ENCODE data around the gene SPAG17. TPM values are rescaled to one million over a fixed set of nuclear protein-coding genes. Genes with fewer than 3 reads are reported as not detected.

The SPAG17 gene
- total RNA-seq, 1 donor from 2014 or later: 1.9 TPM

GRCh38 chr1:117930484-117930883 is 254.5 kb downstream of the SPAG17 start:
- Histone ChIP-seq H3K9ac (ENCODE audit: low read length) (peak overlapping the region; percentile 84), H3K4me1 (ENCODE audit: insufficient read depth, low read length) (peaks cover 12% of the 10 kb centered on the region), H3K36me3 (ENCODE audit: insufficient read depth, low read length) (no peaks in the 10 kb centered on the region), H3K4me2 (ENCODE audit: low read length) (peak overlapping the region; percentile 86), H3K27ac (ENCODE audit: low read depth, low read length) (peak overlapping the region; percentile 7), H3K27me3 (ENCODE audit: insufficient read depth, low read length) (no peaks in the 10 kb centered on the region), H3K79me2 (ENCODE audit: insufficient read depth, low read length) (peaks cover 94% of the 10 kb centered on the region), H4K20me1 (ENCODE audit: insufficient read depth, low read length) (peaks cover 46% of the 10 kb centered on the region), H3K4me3 (ENCODE audit: insufficient read depth, low read depth, low read length) (peak overlapping the region; percentile 96), H3K9me3 (ENCODE audit: insufficient read depth, low read depth, low read length) (no peaks in the 10 kb centered on the region), H2AFZ (ENCODE audit: low read depth, low read length) (peak overlapping the region; percentile 96)
- no peak for DNase-seq (ENCODE audit: low read depth)
- Mint-ChIP-seq H3K4me1 (ENCODE audit: low read depth, unreplicated experiment) (peaks cover 18% of the 10 kb centered on the region), H3K36me3 (ENCODE audit: low read depth, unreplicated experiment) (peaks cover 2% of the 10 kb centered on the region), H3K27me3 (ENCODE audit: low read depth, unreplicated experiment) (no peaks in the 10 kb centered on the region), H3K27ac (ENCODE audit: unreplicated experiment) (peak overlapping the region; percentile 59), H3K4me3 (ENCODE audit: unreplicated experiment) (peak overlapping the region; percentile 98), H3K9me3 (ENCODE audit: unreplicated experiment) (no peaks in the 10 kb centered on the region)
- no peak for TF ChIP-seq EZH2 (IDR thresholded peaks at IDR 0.05; ENCODE audit: insufficient read depth, low read length)
- TF ChIP-seq, protein P1, sequence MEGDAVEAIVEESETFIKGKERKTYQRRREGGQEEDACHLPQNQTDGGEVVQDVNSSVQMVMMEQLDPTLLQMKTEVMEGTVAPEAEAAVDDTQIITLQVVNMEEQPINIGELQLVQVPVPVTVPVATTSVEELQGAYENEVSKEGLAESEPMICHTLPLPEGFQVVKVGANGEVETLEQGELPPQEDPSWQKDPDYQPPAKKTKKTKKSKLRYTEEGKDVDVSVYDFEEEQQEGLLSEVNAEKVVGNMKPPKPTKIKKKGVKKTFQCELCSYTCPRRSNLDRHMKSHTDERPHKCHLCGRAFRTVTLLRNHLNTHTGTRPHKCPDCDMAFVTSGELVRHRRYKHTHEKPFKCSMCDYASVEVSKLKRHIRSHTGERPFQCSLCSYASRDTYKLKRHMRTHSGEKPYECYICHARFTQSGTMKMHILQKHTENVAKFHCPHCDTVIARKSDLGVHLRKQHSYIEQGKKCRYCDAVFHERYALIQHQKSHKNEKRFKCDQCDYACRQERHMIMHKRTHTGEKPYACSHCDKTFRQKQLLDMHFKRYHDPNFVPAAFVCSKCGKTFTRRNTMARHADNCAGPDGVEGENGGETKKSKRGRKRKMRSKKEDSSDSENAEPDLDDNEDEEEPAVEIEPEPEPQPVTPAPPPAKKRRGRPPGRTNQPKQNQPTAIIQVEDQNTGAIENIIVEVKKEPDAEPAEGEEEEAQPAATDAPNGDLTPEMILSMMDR (IDR thresholded peaks at IDR 0.05; ENCODE audit: insufficient read depth, low read depth, low read length): no peak
- FAIRE-seq: no peak

- Histone ChIP-seq H3K27ac (ENCODE audit: low read depth, low read length) (peak overlapping the region; percentile 7), H3K4me3 (ENCODE audit: insufficient read depth, low read depth, low read length) (peak overlapping the region; percentile 96), H3K9me3 (ENCODE audit: insufficient read depth, low read depth, low read length) (no peaks in the 10 kb centered on the region), H3K79me2 (ENCODE audit: insufficient read depth, low read length) (peaks cover 94% of the 10 kb centered on the region), H4K20me1 (ENCODE audit: insufficient read depth, low read length) (peaks cover 47% of the 10 kb centered on the region), H3K4me1 (ENCODE audit: insufficient read depth, low read length) (peaks cover 12% of the 10 kb centered on the region), H3K36me3 (ENCODE audit: insufficient read depth, low read length) (no peaks in the 10 kb centered on the region), H3K27me3 (ENCODE audit: insufficient read depth, low read length) (no peaks in the 10 kb centered on the region), H3K9ac (ENCODE audit: low read length) (peak overlapping the region; percentile 84), H2AFZ (ENCODE audit: low read depth, low read length) (peak overlapping the region; percentile 96), H3K4me2 (ENCODE audit: low read length) (peak overlapping the region; percentile 86)
- Mint-ChIP-seq H3K4me1 (ENCODE audit: low read depth, unreplicated experiment) (peaks cover 18% of the 10 kb centered on the region), H3K27me3 (ENCODE audit: low read depth, unreplicated experiment) (no peaks in the 10 kb centered on the region), H3K9me3 (ENCODE audit: unreplicated experiment) (no peaks in the 10 kb centered on the region), H3K36me3 (ENCODE audit: low read depth, unreplicated experiment) (peaks cover 2% of the 10 kb centered on the region), H3K27ac (ENCODE audit: unreplicated experiment) (peak overlapping the region; percentile 59), H3K4me3 (ENCODE audit: unreplicated experiment) (peak overlapping the region; percentile 98)
- FAIRE-seq (no peak), DNase-seq (ENCODE audit: low read depth) (peak; percentile 1)
- TF ChIP-seq EZH2 (IDR thresholded peaks at IDR 0.05; ENCODE audit: insufficient read depth, low read length): no peak
- TF ChIP-seq, protein P1 (IDR thresholded peaks at IDR 0.05; ENCODE audit: insufficient read depth, low read depth, low read length): no peak
Observed at GRCh38 chr1:117930173-117930447, 254.9 kb downstream of the SPAG17 start.

GRCh38 chr1:117929343-117930172 is 255.5 kb downstream of the SPAG17 start, which contains the start of the genes GDAP2 and WDR3:
TSS of gene GDAP2 (minus strand) at chr1:117929621. CDS start at chr1:117920357, 9,264 bp downstream.
TSS of gene WDR3 (plus strand) at chr1:117929739. CDS start at chr1:117933320, 3,581 bp downstream.
- Mint-ChIP-seq H3K9me3 (ENCODE audit: unreplicated experiment) (no peaks in the 10 kb centered on the region), H3K4me1 (ENCODE audit: low read depth, unreplicated experiment) (peaks cover 18% of the 10 kb centered on the region), H3K36me3 (ENCODE audit: low read depth, unreplicated experiment) (no peaks in the 10 kb centered on the region), H3K4me3 (ENCODE audit: unreplicated experiment) (peak within 1 kb of the TSS; percentile 98), H3K27ac (ENCODE audit: unreplicated experiment) (peak within 1 kb of the TSS; percentile 72), H3K27me3 (ENCODE audit: low read depth, unreplicated experiment) (no peaks in the 10 kb centered on the region)
- Histone ChIP-seq H3K4me1 (ENCODE audit: insufficient read depth, low read length) (peaks cover 12% of the 10 kb centered on the region), H3K4me3 (ENCODE audit: insufficient read depth, low read depth, low read length) (peak within 1 kb of the TSS; percentile 96), H3K9ac (ENCODE audit: low read length) (peak within 1 kb of the TSS; percentile 84), H3K79me2 (ENCODE audit: insufficient read depth, low read length) (peaks cover 91% of the 10 kb centered on the region), H3K27me3 (ENCODE audit: insufficient read depth, low read length) (no peaks in the 10 kb centered on the region), H2AFZ (ENCODE audit: low read depth, low read length) (peak within 1 kb of the TSS; percentile 96), H3K4me2 (ENCODE audit: low read length) (peak within 1 kb of the TSS; percentile 86), H3K9me3 (ENCODE audit: insufficient read depth, low read depth, low read length) (no peaks in the 10 kb centered on the region), H4K20me1 (ENCODE audit: insufficient read depth, low read length) (peaks cover 47% of the 10 kb centered on the region), H3K27ac (ENCODE audit: low read depth, low read length) (peak within 1 kb of the TSS; percentile 73), H3K36me3 (ENCODE audit: insufficient read depth, low read length) (no peaks in the 10 kb centered on the region)
- FAIRE-seq (no peak), DNase-seq (ENCODE audit: low read depth) (peak; percentile 95)
- no peak for TF ChIP-seq EZH2 (IDR thresholded peaks at IDR 0.05; ENCODE audit: insufficient read depth, low read length)
- TF ChIP-seq, protein P1 (IDR thresholded peaks at IDR 0.05; ENCODE audit: insufficient read depth, low read depth, low read length): no peak

Data from astrocyte (in vitro differentiated cells and primary cell).